HepG2 (cell line): ENCODE measurements around the gene MAN2A2.

ENCODE experiments used
- ATF2 ChIP-seq: sonication (generic); formaldehyde crosslinking; IDR thresholded peaks from 2 replicates; pipeline ENCODE4 v1.4.0; 2020; ENCODE audit warnings: missing genetic modification reagents
- BCLAF1 ChIP-seq: fragments of 450-650 bp; IDR thresholded peaks from 2 replicates; pipeline ENCODE4 v1.6.1; 2017; ENCODE audit warnings: mild to moderate bottlenecking
- CEBPB ChIP-seq: IDR thresholded peaks from 2 replicates; pipeline ENCODE4 v1.6.1; 2011; ENCODE audit warnings: low read depth, low read length, improper control_type of control experiment, borderline replicate concordance
- ELF3 ChIP-seq: IDR thresholded peaks from 2 replicates; pipeline ENCODE4 v1.6.1; 2016; ENCODE audit warnings: missing genetic modification reagents, missing compliant biosample characterization
- EP300 ChIP-seq, 3 experiments: sonication (generic) in 1 of 3; formaldehyde crosslinking in 1 of 3; IDR thresholded peaks; 2 replicates each; pipeline versions ENCODE4 v1.5.1 to v1.6.1; 2011 to 2020; ENCODE audit warnings: low read depth in 2 of 3, low read length in 2 of 3, borderline replicate concordance in 1 of 3, improper control_type of control experiment in 1 of 3, mild to moderate bottlenecking in 1 of 3, missing genetic modification reagents in 1 of 3, moderate library complexity in 1 of 3
- GLMP ChIP-seq: sonication (generic); formaldehyde crosslinking; IDR thresholded peaks from 2 replicates; pipeline ENCODE4 v1.9.0; 2021; ENCODE audit warnings: missing genetic modification reagents, mild to moderate bottlenecking, borderline replicate concordance
- KDM5A ChIP-seq: fragments of 200-600 bp; sonication (generic); IDR thresholded peaks from 2 replicates; pipeline ENCODE4 v1.7.0; 2018; ENCODE audit warnings: antibody characterized with exemption, mild to moderate bottlenecking, low read length, borderline replicate concordance
- KMT2B ChIP-seq: IDR thresholded peaks from 2 replicates; pipeline ENCODE4 v1.6.1; 2016; ENCODE audit warnings: missing genetic modification reagents, missing compliant biosample characterization
- NFYC ChIP-seq: IDR thresholded peaks from 2 replicates; pipeline ENCODE4 v1.6.1; 2016; ENCODE audit warnings: missing genetic modification reagents, missing compliant biosample characterization
- SMC3 ChIP-seq: IDR thresholded peaks from 2 replicates; pipeline ENCODE4 v1.6.1; 2011; ENCODE audit warnings: low read length, improper control_type of control experiment
- TGIF2 ChIP-seq: IDR thresholded peaks from 2 replicates; pipeline ENCODE4 v1.6.1; 2016; ENCODE audit warnings: control low read depth, missing compliant biosample characterization
- YEATS2 ChIP-seq: sonication (generic); formaldehyde crosslinking; IDR thresholded peaks from 2 replicates; pipeline ENCODE4 v1.4.0; 2020; ENCODE audit warnings: missing genetic modification reagents, borderline replicate concordance
- ZBTB34 ChIP-seq: sonication (generic); formaldehyde crosslinking; IDR thresholded peaks from 2 replicates; pipeline ENCODE4 v1.8.0; 2022; ENCODE audit warnings: mild to moderate bottlenecking, missing genetic modification reagents
- ZNF441 ChIP-seq: sonication (generic); formaldehyde crosslinking; IDR thresholded peaks from 2 replicates; pipeline ENCODE4 v1.7.0; 2021; ENCODE audit warnings: missing genetic modification reagents, borderline replicate concordance

GRCh38 chr15:90866161-90866715 lies 36.9 kb upstream of the MAN2A2 start:
- TF ChIP-seq CEBPB (no peak), ZNF441 (CRISPR knock-in tag) (no peak), BCLAF1 (no peak), YEATS2 (no peak), KDM5A (no peak), SMC3 (no peak), ZBTB34 (CRISPR knock-in tag) (no peak), ATF2 (CRISPR knock-in tag) (no peak), NFYC (no peak), ELF3 (CRISPR knock-in tag) (no peak), GLMP (no peak), KMT2B (CRISPR knock-in tag) (no peak), EP300 (IDR thresholded peaks at IDR 0.05; ENCODE audit: low read depth in 2 of 2, low read length in 2 of 2) (no peak), EP300 (CRISPR knock-in tag; IDR thresholded peaks at IDR 0.05; ENCODE audit: borderline replicate concordance) (no peak), TGIF2 (no peak)
